Spleen (tissue), 7 donors: ENCODE results near the gene RANBP10.

ENCODE experiments used
- CTCF ChIP-seq, 11 experiments: fragments of 200-600 bp in 7 of 11; fragments of 450-650 bp in 4 of 11; sonication (generic) in 4 of 11; IDR thresholded peaks in 8 of 11; conservative IDR thresholded peaks in 3 of 11; 1 replicate in 7 of 11; 2 replicates in 4 of 11; pipeline versions ENCODE4 v1.4.0 to v1.8.0; 2016 to 2021; ENCODE audit warnings: antibody characterized with exemption in 11 of 11, inconsistent platforms in 4 of 11, mild to moderate bottlenecking in 1 of 11
- POLR2A ChIP-seq, 3 donors: fragments of 450-650 bp; IDR thresholded peaks; one replicate each; pipeline ENCODE4 v1.5.1; 2017; ENCODE audit warnings: antibody characterized with exemption in 3 of 3, mild to moderate bottlenecking in 1 of 3
- donor health status: DM: no; HTN: no; CAD: no; lungs with moderate emphysema.
- donor health status: DM: no; HTN: no; CAD: no.
- donor health status: DM: no; HTN: no; CAD: no.

GRCh38 chr16:67708368-67708771, 98.0 kb downstream of the RANBP10 start:
- TF ChIP-seq CTCF (IDR thresholded peaks at IDR 0.05 in 8 of 11, conservative IDR thresholded peaks at IDR 0.05 in 3 of 11) = no peak
- no peak for TF ChIP-seq POLR2A (IDR thresholded peaks at IDR 0.05)
